Neuronal stem cell (in vitro differentiated cells): ENCODE measurements around the gene PDZRN3.

Experiments used
- DNase-seq: peaks from one replicate; pipeline ENCODE4 v3.0.0-alpha.2; 2013; ENCODE audit warnings: low spot score
- H2AFZ ChIP-seq: one replicate; pipeline ENCODE4 v1.6.1; 2013; ENCODE audit warnings: mild to moderate bottlenecking, low read length, inconsistent platforms
- H2AK5ac ChIP-seq: 2 replicates; pipeline ENCODE4 v1.6.1; 2013; ENCODE audit warnings: low read depth, mild to moderate bottlenecking, inconsistent platforms, low read length, moderate library complexity, mixed read lengths
- H2BK120ac ChIP-seq: 2 replicates; pipeline ENCODE4 v1.6.1; 2013; ENCODE audit warnings: low read depth, mild to moderate bottlenecking, inconsistent platforms, low read length, moderate library complexity, mixed read lengths
- H2BK12ac ChIP-seq: one replicate; pipeline ENCODE4 v1.6.1; 2013; ENCODE audit warnings: low read length, inconsistent platforms
- H2BK15ac ChIP-seq: 2 replicates; pipeline ENCODE4 v1.6.1; 2013; ENCODE audit warnings: mild to moderate bottlenecking, low read length, inconsistent platforms, mixed read lengths
- H2BK5ac ChIP-seq: one replicate; pipeline ENCODE4 v1.6.1; 2013; ENCODE audit warnings: inconsistent platforms, mild to moderate bottlenecking, low read length, moderate library complexity
- H3K14ac ChIP-seq: one replicate; pipeline ENCODE4 v1.6.1; 2013; ENCODE audit warnings: low read length, inconsistent platforms
- H3K18ac ChIP-seq: 2 replicates; pipeline ENCODE4 v1.6.1; 2013; ENCODE audit warnings: low read length, inconsistent platforms
- H3K23ac ChIP-seq: 2 replicates; pipeline ENCODE4 v1.6.1; 2013; ENCODE audit warnings: low read depth, mild to moderate bottlenecking, mixed read lengths, low read length, inconsistent platforms; ENCODE audit not compliant: poor library complexity
- H3K27ac ChIP-seq: replicated peaks from 3 replicates; pipeline ENCODE4 v1.5.1; 2013; ENCODE audit warnings: low read length, inconsistent platforms
- H3K27me3 ChIP-seq, 3 experiments: 2 replicates each; pipeline ENCODE4 v1.6.1; 2013; ENCODE audit warnings: low read length in 3 of 3, mild to moderate bottlenecking in 2 of 3, inconsistent platforms in 1 of 3, low read depth in 1 of 3, mixed read lengths in 1 of 3, moderate library complexity in 1 of 3; ENCODE audit not compliant: control insufficient read depth in 3 of 3, insufficient read depth in 3 of 3
- H3K36me3 ChIP-seq, 2 donors: replicated peaks in 1 of 2; 2 replicates each; pipeline ENCODE4 v1.6.1; 2013; ENCODE audit warnings: low read length in 2 of 2; ENCODE audit not compliant: control insufficient read depth in 2 of 2, insufficient read depth in 2 of 2
- H3K4ac ChIP-seq: 2 replicates; pipeline ENCODE4 v1.6.1; 2013; ENCODE audit warnings: inconsistent platforms, mild to moderate bottlenecking, low read length, moderate library complexity
- H3K4me1 ChIP-seq, 2 donors: 1 replicate in 1 of 2; 2 replicates in 1 of 2; pipeline ENCODE4 v1.6.1; 2013; ENCODE audit warnings: low read length in 2 of 2, low read depth in 1 of 2; ENCODE audit not compliant: control insufficient read depth in 2 of 2, insufficient read depth in 1 of 2
- H3K4me2 ChIP-seq: one replicate; pipeline ENCODE4 v1.6.1; 2013; ENCODE audit warnings: mild to moderate bottlenecking, low read length, inconsistent platforms; ENCODE audit not compliant: insufficient read depth, poor library complexity, severe bottlenecking
- H3K4me3 ChIP-seq, 2 donors: 2 replicates each; pipeline ENCODE4 v1.5.1; 2013; ENCODE audit warnings: low read length in 2 of 2, mild to moderate bottlenecking in 2 of 2, inconsistent platforms in 1 of 2, moderate library complexity in 1 of 2
- H3K79me1 ChIP-seq: one replicate; pipeline ENCODE4 v1.6.1; 2013; ENCODE audit warnings: low read depth, mild to moderate bottlenecking, inconsistent platforms, low read length, moderate library complexity
- H3K9ac ChIP-seq: one replicate; pipeline ENCODE4 v1.6.1; 2013; ENCODE audit warnings: mild to moderate bottlenecking, low read depth, low read length, inconsistent platforms; ENCODE audit not compliant: poor library complexity
- H3K9me3 ChIP-seq, 2 donors: replicated peaks in 1 of 2; 2 replicates each; pipeline versions ENCODE3 to v1.6.1; 2013; ENCODE audit warnings: low read length in 2 of 2, mild to moderate bottlenecking in 2 of 2, inconsistent platforms in 1 of 2, low read depth in 1 of 2, mixed read lengths in 1 of 2, moderate library complexity in 1 of 2; ENCODE audit not compliant: control insufficient read depth in 2 of 2, insufficient read depth in 1 of 2
- H4K8ac ChIP-seq: one replicate; pipeline ENCODE4 v1.6.1; 2013; ENCODE audit warnings: low read depth, mild to moderate bottlenecking, inconsistent platforms, low read length, moderate library complexity
- H4K91ac ChIP-seq: one replicate; pipeline ENCODE4 v1.6.1; 2013; ENCODE audit warnings: low read length, low read depth, mild to moderate bottlenecking, inconsistent platforms; ENCODE audit not compliant: poor library complexity
- WGBS, 2 donors: extraction: QIAGEN DNeasy Blood & Tissue Kit; methylation state at CpG; one replicate each; pipeline ENCODE4 v1.1.7; 2013; ENCODE audit warnings: missing lambda C conversion rate in 2 of 2, mixed read lengths in 1 of 2; ENCODE audit not compliant: insufficient read length in 2 of 2, insufficient replicate concordance in 1 of 2; ENCODE audit errors: extremely low coverage in 2 of 2; 5-methylcytosine and 5-hydroxymethylcytosine counted together

Gene PDZRN3

GRCh38 chr3:73572368-73572767 lies 52.4 kb downstream of the PDZRN3 start:
- Histone ChIP-seq H3K27me3 (no peaks in the 10 kb centered on the region), H3K4me3 (no peak overlapping the region), H3K9me3 (no peaks in the 10 kb centered on the region), H3K18ac (no peak overlapping the region), H4K8ac (no peak overlapping the region), H3K4me2 (no peak overlapping the region), H3K23ac (no peak overlapping the region), H2BK12ac (no peak overlapping the region), H2BK15ac (no peak overlapping the region), H3K79me1 (no peaks in the 10 kb centered on the region), H4K91ac (no peak overlapping the region), H2BK120ac (no peak overlapping the region), H3K27ac (no peak overlapping the region), H2AFZ (no peak overlapping the region), H3K14ac (no peak overlapping the region), H3K9ac (no peak overlapping the region), H3K36me3 (peaks cover 0 to 7% of the 10 kb centered on the region in 2 donors), H2BK5ac (no peak overlapping the region), H3K4me1 (peaks cover 0 to 5% of the 10 kb centered on the region in 2 donors), H3K4ac (no peak overlapping the region), H2AK5ac (no peak overlapping the region)
- WGBS, 2 donors, result no CpG with 5 or more reads among the region's 3 CpGs
- no peak for DNase-seq

- Histone ChIP-seq H3K27ac (no peak overlapping the region), H3K9me3 (no peaks in the 10 kb centered on the region), H3K18ac (no peak overlapping the region), H3K36me3 (peaks cover 0 to 7% of the 10 kb centered on the region in 2 donors), H2BK120ac (no peak overlapping the region), H3K4ac (no peak overlapping the region), H3K4me3 (no peak overlapping the region), H3K4me1 (peaks cover 0 to 5% of the 10 kb centered on the region in 2 donors), H3K23ac (no peak overlapping the region), H2AK5ac (no peak overlapping the region), H2BK12ac (no peak overlapping the region), H2BK15ac (no peak overlapping the region), H3K9ac (no peak overlapping the region), H3K27me3 (no peaks in the 10 kb centered on the region), H3K4me2 (no peak overlapping the region), H2BK5ac (no peak overlapping the region), H4K91ac (no peak overlapping the region), H3K79me1 (no peaks in the 10 kb centered on the region), H3K14ac (no peak overlapping the region), H2AFZ (no peak overlapping the region), H4K8ac (no peak overlapping the region)
- DNase-seq, result no peak
- WGBS, 2 donors, result no CpG with 5 or more reads among the region's 10 CpGs
Measured at GRCh38 chr3:73571238-73571794, 53.4 kb downstream of the PDZRN3 start.

GRCh38 chr3:73569246-73569760 lies 55.4 kb downstream of the PDZRN3 start:
- Histone ChIP-seq H3K9ac (no peak overlapping the region), H3K4me1 (peaks cover 0 to 5% of the 10 kb centered on the region in 2 donors), H3K36me3 (peaks cover 0 to 7% of the 10 kb centered on the region in 2 donors), H4K91ac (no peak overlapping the region), H2AFZ (no peak overlapping the region), H3K4me3 (no peak overlapping the region), H2AK5ac (no peak overlapping the region), H3K27me3 (no peaks in the 10 kb centered on the region), H3K18ac (no peak overlapping the region), H3K9me3 (no peaks in the 10 kb centered on the region), H4K8ac (no peak overlapping the region), H3K14ac (no peak overlapping the region), H3K4ac (no peak overlapping the region), H2BK15ac (no peak overlapping the region), H2BK120ac (no peak overlapping the region), H3K23ac (no peak overlapping the region), H2BK12ac (no peak overlapping the region), H2BK5ac (no peak overlapping the region), H3K4me2 (no peak overlapping the region), H3K79me1 (no peaks in the 10 kb centered on the region), H3K27ac (no peak overlapping the region)
- no CpG with 5 or more reads among the region's 8 CpGs for WGBS, 2 donors
- no peak for DNase-seq

- H2BK5ac ChIP-seq, result no peak overlapping the region
- H3K23ac ChIP-seq, result no peak overlapping the region
- no peak overlapping the region for H2BK15ac ChIP-seq
- no peak overlapping the region for H3K4me3 ChIP-seq
- no peaks in the 10 kb centered on the region for H3K79me1 ChIP-seq
- H4K91ac ChIP-seq, result no peak overlapping the region
- no peak overlapping the region for H2AK5ac ChIP-seq
- no peak overlapping the region for H3K18ac ChIP-seq
- H2BK120ac ChIP-seq, result no peak overlapping the region
- no peak overlapping the region for H3K4me2 ChIP-seq
- no peak overlapping the region for H3K9ac ChIP-seq
- no peak overlapping the region for H3K4ac ChIP-seq
- no peak overlapping the region for H2AFZ ChIP-seq
- H3K27me3 ChIP-seq, result no peaks in the 10 kb centered on the region
- H3K14ac ChIP-seq, result no peak overlapping the region
- no peak overlapping the region for H2BK12ac ChIP-seq
- no peaks in the 10 kb centered on the region for H3K9me3 ChIP-seq
- no CpG with 5 or more reads among the region's 5 CpGs for WGBS, 2 donors
- H3K27ac ChIP-seq, result no peak overlapping the region
- peaks cover 0 to 7% of the 10 kb centered on the region in 2 donors for H3K36me3 ChIP-seq
- DNase-seq, result no peak
- no peak overlapping the region for H4K8ac ChIP-seq
- H3K4me1 ChIP-seq, result peaks cover 0 to 5% of the 10 kb centered on the region in 2 donors
Measured at GRCh38 chr3:73568371-73568862, 56.3 kb downstream of the PDZRN3 start.
